ENCODE results near the gene NAP1L4.

DNA sequence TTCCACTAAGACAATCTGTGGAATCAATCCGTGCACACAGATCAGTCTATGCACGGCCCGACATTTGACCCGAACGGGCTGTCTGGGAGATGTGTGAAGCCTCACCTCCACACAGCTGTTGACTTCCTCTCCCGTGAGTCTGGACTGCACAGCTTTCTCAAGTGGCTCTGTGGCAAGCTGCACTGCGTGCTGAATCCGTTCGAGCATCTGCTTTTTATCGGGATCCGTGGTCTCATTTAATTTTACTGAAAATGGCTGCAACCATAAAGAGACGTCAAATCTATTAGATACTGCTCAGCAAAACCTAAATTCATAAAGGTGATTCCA is 45.8 kb upstream of the NAP1L4 start:
- TF ChIP-seq CTCF (conservative IDR thresholded peaks at IDR 0.05; ENCODE audit: low read length) (no peak), EZH2phosphoT487 (IDR thresholded peaks at IDR 0.05; ENCODE audit: borderline replicate concordance) (no peak)
